Prostate gland (tissue), 2 donors: ENCODE data around the gene POLE2.
"Not testable (repeated sequence)": the region's sequence is repeated elsewhere in the genome, so short reads cannot be mapped to it uniquely, and the experiment has no call there.

Experiments
- POLR2AphosphoS5 ChIP-seq: sonication (generic); formaldehyde crosslinking; IDR thresholded peaks from one replicate; pipeline ENCODE4 v1.6.1; 2017; ENCODE audit warnings: antibody characterized with exemption
- TF ChIP-seq, protein P1 (sequence below), 4 experiments: fragments of 200-600 bp in 2 of 4; fragments of 450-650 bp in 2 of 4; sonication (generic) in 2 of 4; IDR thresholded peaks; 1 replicate in 3 of 4; 2 replicates in 1 of 4; pipeline ENCODE4 v1.5.1; 2016 to 2019; ENCODE audit warnings: antibody characterized with exemption in 4 of 4, mild to moderate bottlenecking in 2 of 4, moderate library complexity in 2 of 4

- TF ChIP-seq, protein P1, sequence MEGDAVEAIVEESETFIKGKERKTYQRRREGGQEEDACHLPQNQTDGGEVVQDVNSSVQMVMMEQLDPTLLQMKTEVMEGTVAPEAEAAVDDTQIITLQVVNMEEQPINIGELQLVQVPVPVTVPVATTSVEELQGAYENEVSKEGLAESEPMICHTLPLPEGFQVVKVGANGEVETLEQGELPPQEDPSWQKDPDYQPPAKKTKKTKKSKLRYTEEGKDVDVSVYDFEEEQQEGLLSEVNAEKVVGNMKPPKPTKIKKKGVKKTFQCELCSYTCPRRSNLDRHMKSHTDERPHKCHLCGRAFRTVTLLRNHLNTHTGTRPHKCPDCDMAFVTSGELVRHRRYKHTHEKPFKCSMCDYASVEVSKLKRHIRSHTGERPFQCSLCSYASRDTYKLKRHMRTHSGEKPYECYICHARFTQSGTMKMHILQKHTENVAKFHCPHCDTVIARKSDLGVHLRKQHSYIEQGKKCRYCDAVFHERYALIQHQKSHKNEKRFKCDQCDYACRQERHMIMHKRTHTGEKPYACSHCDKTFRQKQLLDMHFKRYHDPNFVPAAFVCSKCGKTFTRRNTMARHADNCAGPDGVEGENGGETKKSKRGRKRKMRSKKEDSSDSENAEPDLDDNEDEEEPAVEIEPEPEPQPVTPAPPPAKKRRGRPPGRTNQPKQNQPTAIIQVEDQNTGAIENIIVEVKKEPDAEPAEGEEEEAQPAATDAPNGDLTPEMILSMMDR (IDR thresholded peaks at IDR 0.05): not testable (repeated sequence)
- not testable (repeated sequence) for TF ChIP-seq POLR2AphosphoS5
Measured at GRCh38 chr14:49735669-49736068, 47.7 kb upstream of the POLE2 start.
